Stimulated activated naive CD8-positive, alpha-beta T cell treated with anti-CD3 and anti-CD28 coated beads, Interleukin-15, amount 100 ng/mL, for 72 hours (primary cell): Measurements from ENCODE around the gene ACE.
"Not testable (repeated sequence)": the region's sequence is repeated elsewhere in the genome, so short reads cannot be mapped to it uniquely, and the experiment has no call there.

ENCODE experiments used
- ATAC-seq: fragments of 150-1000 bp; cut with Tn5 transposase; 2 replicates; pipeline ENCODE4 v1.10.0; 2021; ENCODE audit warnings: mild to moderate bottlenecking, moderate library complexity
- DNase-seq, 2 donors: peaks; one replicate each; pipeline ENCODE4 v3.0.0; 2021 to 2022
- H3K27ac Mint-ChIP-seq, 2 donors: one replicate each; pipeline ENCODE4 v1.8.0; 2022; ENCODE audit warnings: mild to moderate bottlenecking in 2 of 2, mixed read lengths in 2 of 2, moderate library complexity in 2 of 2
- H3K27me3 Mint-ChIP-seq: one replicate; pipeline ENCODE4 v1.8.0; 2022; ENCODE audit warnings: mixed read lengths
- H3K4me1 Mint-ChIP-seq: one replicate; pipeline ENCODE4 v1.8.0; 2022; ENCODE audit warnings: mild to moderate bottlenecking, mixed read lengths
- H3K4me3 Mint-ChIP-seq, 2 donors: one replicate each; pipeline ENCODE4 v1.8.0; 2022; ENCODE audit warnings: mild to moderate bottlenecking in 2 of 2, mixed read lengths in 2 of 2, moderate library complexity in 1 of 2
- H3K9me3 Mint-ChIP-seq, 2 donors: one replicate each; pipeline ENCODE4 v1.8.0; 2022; ENCODE audit warnings: mixed read lengths in 2 of 2

Gene ACE

GRCh38 chr17:63452046-63452961 is 24.6 kb upstream of the ACE start:
- Mint-ChIP-seq H3K4me1 (peaks cover 27% of the 10 kb centered on the region), H3K27ac (no peak overlapping the region), H3K27me3 (peaks cover 25% of the 10 kb centered on the region), H3K4me3 (no peak overlapping the region), H3K9me3 (no peaks in the 10 kb centered on the region)
- ATAC-seq (no peak), DNase-seq (no peak)

GRCh38 chr17:63452962-63453551 is 23.8 kb upstream of the ACE start:
- ATAC-seq, result no peak
- Mint-ChIP-seq H3K4me3 (no peak overlapping the region), H3K4me1 (peaks cover 20% of the 10 kb centered on the region)

GRCh38 chr17:63454357-63454756 is 22.5 kb upstream of the ACE start:
- Mint-ChIP-seq H3K27me3 (peaks cover 25% of the 10 kb centered on the region), H3K4me1 (peaks cover 13% of the 10 kb centered on the region)
- not testable (repeated sequence) for H3K4me3 Mint-ChIP-seq, ATAC-seq, DNase-seq, H3K27ac Mint-ChIP-seq, H3K9me3 Mint-ChIP-seq

More at GRCh38 chr17:63452962-63453551, 23.8 kb upstream of the ACE start:
- H3K9me3 Mint-ChIP-seq, result no peaks in the 10 kb centered on the region
- no peak overlapping the region for H3K27ac Mint-ChIP-seq
- H3K27me3 Mint-ChIP-seq, result peaks cover 30% of the 10 kb centered on the region
- no peak for DNase-seq

DNA sequence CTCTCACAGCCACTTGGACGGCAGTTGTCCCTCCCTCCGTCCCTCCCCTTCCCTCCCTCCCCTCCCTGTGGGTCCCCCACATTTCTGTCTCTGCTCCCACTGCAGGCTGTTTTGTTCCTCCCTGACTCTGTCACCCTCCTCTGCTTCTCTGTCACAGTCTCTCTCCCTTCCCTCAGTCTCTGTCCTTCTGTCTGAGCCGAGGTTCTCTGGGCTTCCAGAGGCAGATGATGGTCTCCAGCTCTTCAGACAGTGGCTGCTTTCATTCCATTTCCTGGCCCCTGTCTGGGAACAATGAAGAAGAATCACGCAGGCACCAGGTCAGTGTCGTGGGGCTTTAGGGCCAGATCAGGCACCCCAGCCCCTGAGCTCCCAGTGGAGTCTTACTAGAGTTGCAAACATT is 21.9 kb upstream of the ACE start:
- ATAC-seq (peak; percentile 13), DNase-seq (no peak)
- no peak overlapping the region for H3K27ac Mint-ChIP-seq
- peaks cover 23% of the 10 kb centered on the region for H3K27me3 Mint-ChIP-seq
- H3K9me3 Mint-ChIP-seq, result no peaks in the 10 kb centered on the region
- H3K4me1 Mint-ChIP-seq, result peaks cover 9% of the 10 kb centered on the region
- no peak overlapping the region for H3K4me3 Mint-ChIP-seq

- Mint-ChIP-seq H3K9me3 (no peaks in the 10 kb centered on the region), H3K27me3 (peaks cover 19% of the 10 kb centered on the region), H3K27ac (no peak overlapping the region), H3K4me1 (peaks cover 4% of the 10 kb centered on the region), H3K4me3 (no peak overlapping the region)
- DNase-seq (no peak), ATAC-seq (no peak)
Measured at GRCh38 chr17:63455417-63455816, 21.4 kb upstream of the ACE start.

- Mint-ChIP-seq H3K4me3 (no peak overlapping the region), H3K27ac (no peak overlapping the region), H3K27me3 (peaks cover 23% of the 10 kb centered on the region), H3K9me3 (no peaks in the 10 kb centered on the region), H3K4me1 (no peaks in the 10 kb centered on the region)
- DNase-seq, result no peak
- no peak for ATAC-seq
Measured at GRCh38 chr17:63458478-63458877, 18.4 kb upstream of the ACE start.

DNA sequence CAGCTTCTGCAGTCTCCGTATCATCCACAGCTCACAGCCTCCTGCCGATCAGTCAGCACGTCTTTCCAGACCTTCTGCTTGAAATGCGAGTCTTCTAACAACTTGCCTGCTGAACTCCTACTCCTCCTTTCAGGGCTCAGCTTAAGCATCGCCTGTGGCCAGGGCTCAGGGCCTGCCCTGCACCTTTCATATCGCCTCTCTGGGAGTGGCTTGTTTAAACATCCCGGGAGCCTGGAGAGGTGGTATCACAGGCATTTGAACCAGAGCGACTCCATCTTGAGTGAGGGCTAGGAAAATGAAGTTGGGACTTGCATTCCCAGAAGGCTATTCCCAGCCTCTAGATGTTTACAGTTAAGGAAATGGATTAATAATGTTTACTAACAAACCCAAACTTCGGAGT is 16.8 kb upstream of the ACE start:
- DNase-seq, result no peak
- no peaks in the 10 kb centered on the region for H3K4me1 Mint-ChIP-seq
- no peak overlapping the region for H3K4me3 Mint-ChIP-seq
- no peaks in the 10 kb centered on the region for H3K9me3 Mint-ChIP-seq
- peaks cover 23% of the 10 kb centered on the region for H3K27me3 Mint-ChIP-seq
- no peak overlapping the region for H3K27ac Mint-ChIP-seq
- no peak for ATAC-seq

GRCh38 chr17:63463771-63464170 is 13.1 kb upstream of the ACE start:
- Mint-ChIP-seq H3K27ac (no peak overlapping the region), H3K27me3 (peaks cover 15% of the 10 kb centered on the region), H3K9me3 (no peaks in the 10 kb centered on the region), H3K4me1 (no peaks in the 10 kb centered on the region), H3K4me3 (no peak overlapping the region)
- ATAC-seq (no peak), DNase-seq (no peak)

DNA sequence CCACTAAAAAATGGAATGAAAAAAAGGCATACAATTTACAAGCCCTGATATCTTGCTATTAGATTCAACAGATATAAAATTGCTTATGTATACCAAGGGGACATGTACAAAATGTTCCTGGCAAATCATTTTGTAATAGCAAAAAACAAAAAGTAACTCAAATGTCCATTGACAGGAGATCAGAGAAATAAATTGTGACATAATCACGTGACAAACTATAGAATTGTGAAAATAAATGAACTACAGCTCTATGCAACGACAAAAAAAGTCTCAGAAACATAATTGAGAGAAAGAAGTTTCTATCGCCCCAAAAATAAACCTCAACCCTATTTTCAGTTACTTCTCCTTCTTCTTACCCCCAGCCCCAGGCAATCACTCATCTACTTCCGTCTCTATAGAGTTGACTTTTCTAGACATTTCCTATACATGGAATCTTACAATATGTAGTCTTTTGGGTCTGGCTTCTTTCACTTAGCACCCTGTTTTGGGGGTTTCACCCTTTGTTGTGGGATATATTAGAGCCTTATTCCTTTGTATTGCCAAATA is 12.1 kb upstream of the ACE start:
- Mint-ChIP-seq H3K27me3 (peaks cover 15% of the 10 kb centered on the region), H3K9me3 (no peaks in the 10 kb centered on the region), H3K4me1 (no peaks in the 10 kb centered on the region), H3K4me3 (no peak overlapping the region), H3K27ac (no peak overlapping the region)
- ATAC-seq (no peak), DNase-seq (no peak)

GRCh38 chr17:63468099-63468498 is 8.8 kb upstream of the ACE start:
- H3K27me3 Mint-ChIP-seq, result peaks cover 27% of the 10 kb centered on the region
- not testable (repeated sequence) for H3K4me1 Mint-ChIP-seq, H3K27ac Mint-ChIP-seq, ATAC-seq, H3K4me3 Mint-ChIP-seq, DNase-seq, H3K9me3 Mint-ChIP-seq

DNA sequence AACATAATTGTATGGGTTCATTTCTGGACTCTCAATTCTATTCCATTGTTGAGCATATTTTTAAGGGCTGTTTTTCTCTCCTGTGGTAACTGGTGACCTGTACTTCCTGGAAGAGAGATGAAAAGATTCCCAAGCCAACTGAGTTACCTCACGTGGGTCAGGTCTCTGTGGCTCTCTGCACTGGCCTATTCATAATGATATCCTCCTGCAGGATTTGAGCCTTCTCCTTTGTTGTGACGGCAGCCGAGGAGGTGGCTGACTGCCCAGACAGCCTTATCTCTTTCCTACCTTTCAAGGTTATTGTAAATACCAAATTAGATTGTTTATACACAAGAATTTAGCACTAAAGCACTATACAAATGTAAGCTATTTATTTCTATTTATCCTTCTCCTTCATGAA is 2.7 kb upstream of the ACE start:
- Mint-ChIP-seq H3K4me1 (peaks cover 14% of the 10 kb centered on the region), H3K27me3 (peaks cover 80% of the 10 kb centered on the region), H3K27ac (no peak overlapping the region), H3K4me3 (no peak overlapping the region), H3K9me3 (no peaks in the 10 kb centered on the region)
- no peak for DNase-seq
- ATAC-seq, result no peak

GRCh38 chr17:63474586-63475460 is 2.0 kb upstream of the ACE start:
- H3K27ac Mint-ChIP-seq, result no peak overlapping the region
- ATAC-seq, result no peak
- H3K4me1 Mint-ChIP-seq, result peaks cover 17% of the 10 kb centered on the region

DNA sequence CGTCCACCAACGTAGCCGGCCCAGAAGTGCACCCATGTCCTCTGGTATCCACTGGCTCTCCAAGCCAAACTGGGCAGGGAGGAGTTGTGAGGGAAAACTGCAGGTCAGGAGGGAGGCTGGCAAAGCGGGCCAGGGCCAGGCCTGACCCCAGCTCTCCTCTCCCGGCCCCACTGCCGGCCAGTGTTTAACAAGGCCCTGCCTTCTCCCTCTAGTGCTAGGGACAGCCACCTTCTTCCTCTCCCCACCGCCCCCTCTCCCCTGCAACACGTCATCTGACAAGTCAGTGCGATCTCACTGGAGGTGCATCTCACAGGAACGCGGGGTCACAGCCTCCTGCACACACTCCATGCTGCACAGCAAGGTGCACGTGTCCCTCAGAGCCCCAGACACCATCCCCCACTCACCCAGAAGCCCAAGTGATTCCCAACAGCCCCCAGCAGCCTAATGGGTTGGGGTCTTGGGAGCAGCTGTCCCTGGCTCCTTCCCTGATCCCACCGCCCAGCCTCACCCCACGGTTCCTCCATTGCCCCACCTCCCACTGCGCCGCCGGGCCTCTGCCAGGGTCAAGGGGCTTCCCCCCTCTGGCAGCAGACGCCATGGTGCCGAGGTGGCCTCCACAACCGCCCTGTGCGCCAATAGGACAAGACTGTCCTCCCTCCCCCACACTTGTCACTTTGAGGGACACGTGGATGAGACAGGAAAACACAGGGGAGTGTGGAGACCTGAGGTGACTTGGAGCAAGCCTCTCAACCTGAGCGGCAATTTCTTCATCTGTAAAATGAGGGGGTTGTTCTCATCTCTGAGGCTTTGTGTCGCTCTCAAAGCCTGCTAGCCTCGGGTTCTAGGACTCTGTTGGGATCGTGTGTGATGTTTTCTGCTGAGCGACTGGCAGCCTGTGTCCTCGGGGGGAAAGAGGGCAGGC is 1.1 kb upstream of the ACE start:
- no peak overlapping the region for H3K27ac Mint-ChIP-seq
- no peak for DNase-seq
- ATAC-seq, result no peak
- peaks cover 81% of the 10 kb centered on the region for H3K27me3 Mint-ChIP-seq
- no peaks in the 10 kb centered on the region for H3K9me3 Mint-ChIP-seq
- peaks cover 17% of the 10 kb centered on the region for H3K4me1 Mint-ChIP-seq
- peak overlapping the region in 1 of 2 donors; percentile 42 for H3K4me3 Mint-ChIP-seq

More at GRCh38 chr17:63474586-63475460, 2.0 kb upstream of the ACE start:
- Mint-ChIP-seq H3K27me3 (peaks cover 86% of the 10 kb centered on the region), H3K9me3 (no peaks in the 10 kb centered on the region), H3K4me3 (no peak overlapping the region)
- DNase-seq, result no peak

DNA sequence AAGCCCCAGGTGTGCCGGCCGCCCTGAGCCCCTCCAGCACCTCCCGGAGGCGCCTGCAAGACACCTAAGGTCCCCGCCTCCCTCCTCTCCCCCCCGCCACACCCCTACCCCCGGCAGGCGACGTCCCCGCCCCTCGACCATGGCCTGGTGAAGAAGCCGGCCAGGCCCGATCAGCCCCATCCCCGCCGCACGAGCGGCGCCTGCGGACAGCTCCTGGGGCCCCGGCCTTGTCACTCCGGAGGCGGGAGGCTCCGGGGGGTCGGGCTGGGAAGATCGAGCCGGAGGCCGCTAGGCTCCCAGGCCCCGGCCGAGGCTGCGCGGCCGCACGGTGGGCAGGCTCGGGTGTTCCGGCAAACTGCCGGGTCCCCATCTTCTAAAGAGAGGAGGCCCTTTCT is 405 bp upstream of the ACE start:
- Mint-ChIP-seq H3K27ac (no peak overlapping the region), H3K4me1 (peaks cover 17% of the 10 kb centered on the region), H3K4me3 (peak overlapping the region in 1 of 2 donors; percentile 74)

More for the DNA sequence above, 405 bp upstream of the ACE start:
- DNase-seq (no peak), ATAC-seq (peak; percentile 24)
- Mint-ChIP-seq H3K9me3 (no peaks in the 10 kb centered on the region), H3K27me3 (peaks cover 79% of the 10 kb centered on the region)
